ENCODE data around the gene SSX2IP. TPM values are rescaled to one million over a fixed set of nuclear protein-coding genes. Genes with fewer than 3 reads are reported as not detected.

SSX2IP gene
- total RNA-seq, 1 donor: 40.3 TPM

DNA sequence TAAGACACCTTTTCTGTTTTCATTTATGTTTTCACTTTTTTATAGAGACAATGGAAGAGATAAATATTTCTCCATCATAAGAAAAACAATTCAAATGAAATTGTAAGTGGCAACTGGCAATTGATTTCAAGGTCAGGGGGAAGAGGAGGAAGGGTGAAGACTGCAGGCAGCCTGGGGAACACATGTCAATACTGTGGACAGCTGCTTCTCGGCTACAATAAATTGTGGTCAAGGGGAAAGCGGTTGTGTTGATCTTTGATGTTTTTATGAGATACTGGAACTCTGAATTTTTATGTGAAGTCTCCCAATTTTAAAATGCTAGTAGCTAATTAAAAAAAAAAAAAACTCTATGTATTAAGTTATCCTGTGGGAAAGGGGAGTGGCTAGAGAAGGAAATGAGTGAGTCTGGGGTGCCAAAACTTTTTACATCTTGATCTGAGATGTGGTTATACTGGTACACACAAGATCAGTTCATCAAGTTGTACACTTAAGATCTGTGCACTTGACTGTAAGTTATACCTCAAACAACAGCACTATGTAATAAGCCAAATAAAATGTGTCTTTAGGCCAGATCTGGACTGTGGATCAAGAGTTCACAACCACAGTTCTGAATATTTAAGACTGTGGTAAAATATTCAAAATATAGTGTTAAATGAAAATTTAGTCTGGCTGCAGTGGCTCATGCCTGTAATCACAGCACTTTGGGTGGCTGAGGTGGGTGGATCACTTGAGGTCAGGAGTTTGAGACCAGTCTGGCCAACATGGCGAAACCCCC lies 18.0 kb downstream of the SSX2IP start:
- no peak for DNase-seq (ENCODE audit: low read depth)
- H3K4me3 ChIP-seq (ENCODE audit: low read depth, low read length): no peak overlapping the region
- no peak for TF ChIP-seq CTCF (IDR thresholded peaks at IDR 0.05; ENCODE audit: insufficient read depth, low read length)

- no peak for TF ChIP-seq CTCF (IDR thresholded peaks at IDR 0.05; ENCODE audit: insufficient read depth, low read length)
- H3K4me3 ChIP-seq (ENCODE audit: low read depth, low read length): no peak overlapping the region
- peak; percentile 13 for DNase-seq (ENCODE audit: low read depth)
Observed at GRCh38 chr1:84669831-84670230, 20.4 kb downstream of the SSX2IP start.

- peak; percentile 51 for DNase-seq (ENCODE audit: low read depth)
- TF ChIP-seq CTCF (IDR thresholded peaks at IDR 0.05; ENCODE audit: insufficient read depth, low read length): peak; percentile 41
- H3K4me3 ChIP-seq (ENCODE audit: low read depth, low read length): no peak overlapping the region
Observed at GRCh38 chr1:84668185-84668584, 22.1 kb downstream of the SSX2IP start.

DNA sequence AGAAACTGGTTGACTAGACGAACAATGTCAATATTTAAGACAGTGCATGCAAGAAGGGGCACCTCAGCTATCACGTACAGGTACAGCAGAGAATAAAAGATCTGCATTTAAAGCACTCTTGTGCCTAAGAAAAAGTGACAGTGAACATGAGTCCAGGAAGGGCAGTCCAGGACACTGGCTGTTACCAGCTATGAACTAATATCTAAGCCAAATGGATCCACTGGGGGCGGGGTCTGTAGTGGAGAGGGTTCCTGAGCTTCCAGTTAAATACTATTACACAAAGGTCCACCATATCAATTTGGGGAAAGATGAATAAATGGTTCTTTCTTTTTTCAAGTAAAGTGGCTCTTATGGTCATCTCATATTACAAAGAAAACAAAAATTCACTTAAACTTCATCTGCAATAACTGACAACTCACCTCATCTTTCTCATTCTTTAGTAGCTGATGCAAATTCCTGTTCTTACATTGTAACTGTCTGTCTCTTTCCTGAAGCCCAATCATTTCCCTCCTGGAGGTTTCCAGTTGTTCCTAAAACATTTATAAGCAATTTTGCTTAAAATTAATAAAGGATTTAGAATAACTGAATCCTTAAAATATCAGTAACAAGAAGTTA lies 24.5 kb downstream of the SSX2IP start:
- H3K4me3 ChIP-seq (ENCODE audit: low read depth, low read length): no peak overlapping the region
- TF ChIP-seq CTCF (IDR thresholded peaks at IDR 0.05; ENCODE audit: insufficient read depth, low read length): no peak
- peak; percentile 59 for DNase-seq (ENCODE audit: low read depth)

GRCh38 chr1:84653130-84653677 lies 37.1 kb downstream of the SSX2IP start:
- DNase-seq (ENCODE audit: low read depth): peak; percentile 9
- no peak for TF ChIP-seq CTCF (IDR thresholded peaks at IDR 0.05; ENCODE audit: insufficient read depth, low read length)
- no peak overlapping the region for H3K4me3 ChIP-seq (ENCODE audit: low read depth, low read length)

DNA sequence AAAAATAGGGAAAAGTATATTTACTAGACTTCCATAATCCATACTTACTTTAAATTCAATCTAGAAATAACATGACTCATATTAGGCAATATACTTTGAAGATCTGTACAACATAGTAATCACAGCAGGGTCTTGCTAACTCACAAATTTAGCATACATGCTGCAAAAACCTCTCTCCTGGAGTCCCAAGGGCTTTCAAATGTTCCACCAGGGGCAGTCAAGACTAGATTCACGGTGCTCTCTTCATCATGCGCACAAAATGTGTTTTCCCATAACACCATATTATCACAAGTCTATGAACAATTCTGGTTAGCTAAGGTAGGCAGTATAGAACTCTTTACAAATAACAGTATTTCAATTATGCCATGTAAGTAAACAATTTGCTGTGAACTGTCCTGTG lies 45.8 kb downstream of the SSX2IP start:
- TF ChIP-seq CTCF (IDR thresholded peaks at IDR 0.05; ENCODE audit: insufficient read depth, low read length): no peak
- H3K4me3 ChIP-seq (ENCODE audit: low read depth, low read length): no peak overlapping the region
- DNase-seq (ENCODE audit: low read depth): no peak
